Endothelial cell of umbilical vein (primary cell): Measurements from ENCODE around the gene MAP2K7. TPM values are rescaled to one million over a fixed set of nuclear protein-coding genes. Genes with fewer than 3 reads are reported as not detected.

ENCODE experiments used
- BruUV-seq: library from RNA; stranded (reverse); fragments of 400-500 nt; replicated peaks from 2 replicates; lab custom pipeline; 2021; lab: Mats Ljungman, UMichigan
- CTCF ChIA-PET: fragments of 300-600, 350-600 bp; sonication (Branson Sonifier 250); formaldehyde crosslinking; loops from one replicate; lab custom pipeline; 2021; ENCODE audit warnings: antibody characterized with exemption, inconsistent platforms; lab: Charles Lee
- POLR2A ChIA-PET: fragments of 300-600, 350-600 bp; sonication (Branson Sonifier 250); formaldehyde crosslinking; loops from one replicate; lab custom pipeline; 2021; ENCODE audit warnings: antibody characterized with exemption, inconsistent platforms; lab: Charles Lee
- DNase-seq: peaks from one replicate; pipeline ENCODE4 v3.0.0-alpha.2; 2011; ENCODE audit warnings: low read depth, low spot score
- FAIRE-seq: peaks from 2 replicates; lab custom pipeline; 2011; peaks lifted over from hg19 to GRCh38; lab: Jason Lieb, UNC
- H2AFZ ChIP-seq: 2 replicates; pipeline ENCODE4 v1.6.0; 2012; ENCODE audit warnings: low read depth, low read length, control low read depth, inconsistent platforms
- H3K27ac ChIP-seq: 2 replicates; pipeline ENCODE4 v1.5.1; 2011; ENCODE audit warnings: low read depth, mild to moderate bottlenecking, control low read depth, low read length, moderate library complexity; ENCODE audit not compliant: insufficient read depth
- H3K27me3 ChIP-seq, 2 experiments: 2 replicates each; pipeline versions ENCODE4 v1.6.0 to v1.6.1; 2011; ENCODE audit warnings: low read length in 2 of 2, mixed read lengths in 1 of 2; ENCODE audit not compliant: control insufficient read depth in 2 of 2, insufficient read depth in 2 of 2
- H3K36me3 ChIP-seq, 2 experiments: 2 replicates in 1 of 2; 3 replicates in 1 of 2; pipeline ENCODE4 v1.5.1; 2011; ENCODE audit warnings: low read length in 2 of 2, mild to moderate bottlenecking in 1 of 2, moderate library complexity in 1 of 2; ENCODE audit not compliant: control insufficient read depth in 2 of 2, insufficient read depth in 2 of 2; ENCODE audit errors: extremely low read depth in 1 of 2
- H3K4me1 ChIP-seq: 3 replicates; pipeline ENCODE4 v1.5.1; 2011; ENCODE audit warnings: mild to moderate bottlenecking, low read length; ENCODE audit not compliant: control insufficient read depth, insufficient read depth; ENCODE audit errors: extremely low read depth
- H3K4me2 ChIP-seq: 2 replicates; pipeline ENCODE4 v1.6.1; 2011; ENCODE audit warnings: low read length, control low read depth, mixed read lengths; ENCODE audit not compliant: insufficient read depth
- H3K4me3 ChIP-seq, 3 experiments: fragments of 200-600 bp in 1 of 3; sonication (generic), shearing (Covaris generic) in 1 of 3; replicated peaks in 1 of 3; 2 replicates each; pipeline ENCODE4 v1.5.1; 2011 to 2016; ENCODE audit warnings: control low read depth in 3 of 3, low read length in 3 of 3, mild to moderate bottlenecking in 2 of 3, inconsistent platforms in 1 of 3, low read depth in 1 of 3, moderate library complexity in 1 of 3; ENCODE audit not compliant: insufficient read depth in 1 of 3
- H3K79me2 ChIP-seq: 2 replicates; pipeline ENCODE4 v1.6.0; 2012; ENCODE audit warnings: low read length, inconsistent platforms; ENCODE audit not compliant: control insufficient read depth, insufficient read depth
- H3K9ac ChIP-seq: replicated peaks from 2 replicates; pipeline ENCODE3; 2011; ENCODE audit warnings: low read length, control low read depth; ENCODE audit not compliant: insufficient read depth; ENCODE audit errors: extremely low read depth
- H3K9me1 ChIP-seq: replicated peaks from 3 replicates; pipeline ENCODE4 v1.6.0; 2011; ENCODE audit warnings: mild to moderate bottlenecking, low read length; ENCODE audit not compliant: control insufficient read depth, insufficient read depth; ENCODE audit errors: extremely low read depth
- H3K9me3 ChIP-seq: replicated peaks from 2 replicates; pipeline ENCODE4 v1.5.1; 2012; ENCODE audit warnings: low read length, inconsistent platforms; ENCODE audit not compliant: control insufficient read depth, insufficient read depth
- H4K20me1 ChIP-seq: replicated peaks from 2 replicates; pipeline ENCODE3; 2011; ENCODE audit warnings: mild to moderate bottlenecking, low read length; ENCODE audit not compliant: control insufficient read depth, insufficient read depth; ENCODE audit errors: extremely low read depth
- EZH2 ChIP-seq: IDR thresholded peaks from 2 replicates; pipeline ENCODE4 v1.6.1; 2012; ENCODE audit warnings: borderline replicate concordance, low read depth, mild to moderate bottlenecking, moderate library complexity, low read length, inconsistent platforms; ENCODE audit not compliant: severe bottlenecking
- FOS ChIP-seq: IDR thresholded peaks from 2 replicates; pipeline ENCODE4 v1.6.1; 2011; ENCODE audit warnings: mild to moderate bottlenecking, low read length, moderate library complexity, borderline replicate concordance; ENCODE audit not compliant: insufficient read depth
- GATA2 ChIP-seq: IDR thresholded peaks from 2 replicates; pipeline ENCODE4 v1.7.0; 2011; ENCODE audit warnings: low read depth, mild to moderate bottlenecking, moderate library complexity, mixed read lengths, low read length; ENCODE audit not compliant: insufficient read length, insufficient read depth
- JUN ChIP-seq: IDR thresholded peaks from 2 replicates; pipeline ENCODE4 v1.6.1; 2011; ENCODE audit warnings: borderline replicate concordance, low read depth; ENCODE audit not compliant: insufficient read length, insufficient read depth
- MYC ChIP-seq: IDR thresholded peaks from one replicate; pipeline ENCODE4 v1.6.1; 2011; ENCODE audit warnings: mild to moderate bottlenecking, low read depth, low read length
- POLR2A ChIP-seq: IDR thresholded peaks from 2 replicates; pipeline ENCODE4 v1.6.1; 2012; ENCODE audit warnings: low read depth, mild to moderate bottlenecking, control low read depth, low read length
- POLR2AphosphoS5 ChIP-seq: IDR thresholded peaks from 2 replicates; pipeline ENCODE4 v1.6.1; 2012; ENCODE audit warnings: low read depth, mild to moderate bottlenecking, control low read depth, low read length, moderate library complexity; ENCODE audit not compliant: insufficient read depth
- dilution Hi-C: fragments of 300-500 bp; cut with MboI; formaldehyde crosslinking; loops from one replicate; pipeline ENCODE4 v1.15.0; 2019; ENCODE audit warnings: low sequenced_read_pairs; ENCODE audit not compliant: extremely low pct_ligation_motif_present
- intact Hi-C: fragments of 100-400 bp; cut with micrococcal nuclease; formaldehyde crosslinking; loops from one replicate; pipeline ENCODE4 v1.10.0; 2022
- polyA plus RNA-seq, 4 experiments: library from polyadenylated mRNA; depleted of rRNA in 3 of 4; stranded (reverse) in 3 of 4; unstranded in 1 of 4; fragments of >200 nt; gene quantifications; 2 replicates each; pipeline versions ENCODE4 v1.2.1 to v1.2.3, GENCODE V29; 2011 to 2012; ENCODE audit warnings: missing spikeins in 1 of 4
- total RNA-seq: library from RNA; stranded (reverse); gene quantifications from 2 replicates; pipeline ENCODE4 v1.2.3, GENCODE V29; 2021
- TF ChIP-seq, protein P1 (sequence below), 2 donors: IDR thresholded peaks; 1 replicate in 1 of 2; 2 replicates in 1 of 2; pipeline ENCODE4 v1.5.1; 2011; ENCODE audit warnings: low read length in 2 of 2, mild to moderate bottlenecking in 2 of 2, moderate library complexity in 2 of 2, control low read depth in 1 of 2, inconsistent platforms in 1 of 2, low read depth in 1 of 2; ENCODE audit not compliant: insufficient read depth in 1 of 2; ENCODE audit errors: extremely low read depth in 1 of 2
- TF ChIP-seq, protein P2 (sequence below): IDR thresholded peaks from 2 replicates; pipeline ENCODE4 v1.6.1; 2011; ENCODE audit not compliant: insufficient read depth, insufficient read length

MAP2K7 gene
- total and polyA plus RNA-seq, 2 donors (not counting 3 experiments of a cell fraction or from before 2014, with no cell fraction given) = 13.8 to 36.0 TPM

DNA sequence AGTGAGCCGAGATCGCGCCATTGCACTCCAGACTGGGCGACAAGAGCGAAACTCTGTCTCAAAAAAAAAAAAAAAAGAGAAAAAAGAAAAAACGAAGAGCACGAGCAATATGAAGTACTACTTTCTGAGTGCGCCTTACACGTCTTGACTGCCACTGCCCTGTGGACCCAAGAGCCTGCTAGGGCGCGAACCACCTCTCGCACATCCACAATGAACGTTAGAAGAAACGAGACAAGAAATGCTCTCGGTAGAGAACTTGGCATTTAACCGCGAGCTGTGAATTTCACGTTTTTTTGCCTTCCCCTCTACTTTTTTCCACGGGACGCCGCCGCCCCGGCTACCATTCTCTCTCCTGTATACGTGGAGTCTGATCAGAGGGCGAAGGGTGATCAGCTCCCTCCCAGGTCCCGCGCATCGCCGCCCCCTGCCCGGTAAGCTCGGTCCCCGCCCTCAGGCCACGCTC, 39.3 kb downstream of the MAP2K7 start:
- peak overlapping the region; percentile 89 for H3K27ac ChIP-seq
- POLR2A ChIA-PET = interaction anchor here (1.2 to 2.0 kb wide), 5 partner anchors 13 to 62 kb away, joined by 4 to 21 read pairs (median 9); partner anchors contain the start of gene SNAPC2
- dilution Hi-C loops (no loop called here), intact Hi-C loops (loop anchor here (1.0 to 2.0 kb wide), 4 partner anchors 14 to 126 kb away; partner anchors contain the start of gene SNAPC2)
- no peaks in the 10 kb centered on the region for H3K27me3 ChIP-seq
- H2AFZ ChIP-seq = peak overlapping the region; percentile 94
- TF ChIP-seq GATA2 (no peak), POLR2AphosphoS5 (no peak), POLR2A (no peak), MYC (no peak), JUN (no peak), FOS (no peak), EZH2 (no peak)
- TF ChIP-seq, protein P1, sequence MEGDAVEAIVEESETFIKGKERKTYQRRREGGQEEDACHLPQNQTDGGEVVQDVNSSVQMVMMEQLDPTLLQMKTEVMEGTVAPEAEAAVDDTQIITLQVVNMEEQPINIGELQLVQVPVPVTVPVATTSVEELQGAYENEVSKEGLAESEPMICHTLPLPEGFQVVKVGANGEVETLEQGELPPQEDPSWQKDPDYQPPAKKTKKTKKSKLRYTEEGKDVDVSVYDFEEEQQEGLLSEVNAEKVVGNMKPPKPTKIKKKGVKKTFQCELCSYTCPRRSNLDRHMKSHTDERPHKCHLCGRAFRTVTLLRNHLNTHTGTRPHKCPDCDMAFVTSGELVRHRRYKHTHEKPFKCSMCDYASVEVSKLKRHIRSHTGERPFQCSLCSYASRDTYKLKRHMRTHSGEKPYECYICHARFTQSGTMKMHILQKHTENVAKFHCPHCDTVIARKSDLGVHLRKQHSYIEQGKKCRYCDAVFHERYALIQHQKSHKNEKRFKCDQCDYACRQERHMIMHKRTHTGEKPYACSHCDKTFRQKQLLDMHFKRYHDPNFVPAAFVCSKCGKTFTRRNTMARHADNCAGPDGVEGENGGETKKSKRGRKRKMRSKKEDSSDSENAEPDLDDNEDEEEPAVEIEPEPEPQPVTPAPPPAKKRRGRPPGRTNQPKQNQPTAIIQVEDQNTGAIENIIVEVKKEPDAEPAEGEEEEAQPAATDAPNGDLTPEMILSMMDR (IDR thresholded peaks at IDR 0.05; ENCODE audit: extremely low read depth in 1 of 2, insufficient read depth in 1 of 2, low read depth in 1 of 2, low read length in 2 of 2) = no peak
- TF ChIP-seq, protein P2, sequence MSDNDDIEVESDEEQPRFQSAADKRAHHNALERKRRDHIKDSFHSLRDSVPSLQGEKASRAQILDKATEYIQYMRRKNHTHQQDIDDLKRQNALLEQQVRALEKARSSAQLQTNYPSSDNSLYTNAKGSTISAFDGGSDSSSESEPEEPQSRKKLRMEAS = no peak
- CTCF ChIA-PET = interaction anchor here (0.6 to 3.4 kb wide), 20 partner anchors 11 to 844 kb away, joined by 3 to 101 read pairs (median 8); partner anchors contain the start of genes ELAVL1, KANK3, MAP2K7 and SNAPC2
- peaks cover 9% of the 10 kb centered on the region for H3K4me1 ChIP-seq
- no peaks in the 10 kb centered on the region for H4K20me1 ChIP-seq
- H3K4me2 ChIP-seq = peak overlapping the region; percentile 76
- H3K9me1 ChIP-seq = no peaks in the 10 kb centered on the region
- DNase-seq (no peak), FAIRE-seq (no peak)
- peak overlapping the region; percentile 73 to 93 (median 77) for H3K4me3 ChIP-seq
- no peaks in the 10 kb centered on the region for H3K9me3 ChIP-seq
- BruUV-seq = TSS peak; percentile 24
- peaks cover 22% of the 10 kb centered on the region for H3K79me2 ChIP-seq
- H3K9ac ChIP-seq = peak overlapping the region; percentile 98
- H3K36me3 ChIP-seq = peaks cover 0 to 4% of the 10 kb centered on the region in 2 experiments
